ENCODE measurements around the gene ARHGAP42.

DNA sequence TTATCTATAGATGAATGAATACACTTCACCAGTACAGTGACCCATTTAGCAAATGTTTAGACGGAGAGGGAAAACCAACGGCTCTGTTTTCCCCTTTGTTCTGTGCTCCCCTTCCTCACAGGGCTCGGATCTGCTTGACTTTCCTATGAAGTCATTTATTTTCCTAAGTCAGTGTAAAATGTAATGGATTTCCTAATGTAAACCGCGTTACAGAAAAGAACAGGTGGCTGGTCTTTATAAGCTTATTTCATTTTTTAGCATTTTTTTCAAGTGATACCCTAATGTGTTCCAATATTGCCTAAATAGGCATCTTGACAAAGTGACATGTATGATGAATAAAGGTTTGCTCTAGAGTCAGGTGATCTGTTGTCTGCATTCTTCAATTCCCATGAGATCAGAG is 235.0 kb downstream of the ARHGAP42 start:
- TF ChIP-seq, protein P1, sequence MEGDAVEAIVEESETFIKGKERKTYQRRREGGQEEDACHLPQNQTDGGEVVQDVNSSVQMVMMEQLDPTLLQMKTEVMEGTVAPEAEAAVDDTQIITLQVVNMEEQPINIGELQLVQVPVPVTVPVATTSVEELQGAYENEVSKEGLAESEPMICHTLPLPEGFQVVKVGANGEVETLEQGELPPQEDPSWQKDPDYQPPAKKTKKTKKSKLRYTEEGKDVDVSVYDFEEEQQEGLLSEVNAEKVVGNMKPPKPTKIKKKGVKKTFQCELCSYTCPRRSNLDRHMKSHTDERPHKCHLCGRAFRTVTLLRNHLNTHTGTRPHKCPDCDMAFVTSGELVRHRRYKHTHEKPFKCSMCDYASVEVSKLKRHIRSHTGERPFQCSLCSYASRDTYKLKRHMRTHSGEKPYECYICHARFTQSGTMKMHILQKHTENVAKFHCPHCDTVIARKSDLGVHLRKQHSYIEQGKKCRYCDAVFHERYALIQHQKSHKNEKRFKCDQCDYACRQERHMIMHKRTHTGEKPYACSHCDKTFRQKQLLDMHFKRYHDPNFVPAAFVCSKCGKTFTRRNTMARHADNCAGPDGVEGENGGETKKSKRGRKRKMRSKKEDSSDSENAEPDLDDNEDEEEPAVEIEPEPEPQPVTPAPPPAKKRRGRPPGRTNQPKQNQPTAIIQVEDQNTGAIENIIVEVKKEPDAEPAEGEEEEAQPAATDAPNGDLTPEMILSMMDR (IDR thresholded peaks at IDR 0.05), result no peak
- TF ChIP-seq POLR2A (IDR thresholded peaks at IDR 0.05), result no peak
